Psoas muscle (tissue), 8 donors: ENCODE results near the gene GALM. TPM values are rescaled to one million over a fixed set of nuclear protein-coding genes. Genes with fewer than 3 reads are reported as not detected.
"Not testable (repeated sequence)": the region's sequence is repeated elsewhere in the genome, so short reads cannot be mapped to it uniquely, and the experiment has no call there.

ENCODE experiments used
- ATAC-seq, 4 donors: fragments of 200-7000 bp; cut with Tn5 transposase; one replicate each; pipeline ENCODE4 v1.9.1; 2020; ENCODE audit warnings: moderate library complexity in 3 of 4, mild to moderate bottlenecking in 2 of 4
- DNase-seq, 2 donors: peaks; one replicate each; pipeline ENCODE4 v3.0.0-alpha.2; 2020
- H3K27ac ChIP-seq: fragments of 200-600 bp; one replicate; pipeline ENCODE4 v1.8.0; 2022
- H3K27me3 ChIP-seq, 3 donors: fragments of 200-600 bp in 1 of 3; one replicate each; pipeline versions ENCODE4 v1.6.1 to v1.8.0; 2013 to 2022; ENCODE audit warnings: low read length in 2 of 3, mild to moderate bottlenecking in 2 of 3, moderate library complexity in 1 of 3; ENCODE audit not compliant: insufficient read depth in 3 of 3
- H3K36me3 ChIP-seq, 2 donors: fragments of 200-600 bp in 1 of 2; one replicate each; pipeline versions ENCODE4 v1.6.1 to v1.8.0; 2013 to 2022; ENCODE audit warnings: low read depth in 1 of 2, mild to moderate bottlenecking in 1 of 2, moderate library complexity in 1 of 2; ENCODE audit not compliant: insufficient read depth in 1 of 2
- H3K4me1 ChIP-seq: fragments of 200-600 bp; one replicate; pipeline ENCODE4 v1.8.0; 2022
- H3K4me3 ChIP-seq: fragments of 200-600 bp; one replicate; pipeline ENCODE4 v1.8.0; 2022; ENCODE audit warnings: mild to moderate bottlenecking
- H3K9me3 ChIP-seq: fragments of 200-600 bp; one replicate; pipeline ENCODE4 v1.8.0; 2022
- WGBS, 3 donors: extraction: QIAGEN DNeasy Blood & Tissue Kit; methylation state at CpG; one replicate each; pipeline versions ENCODE4 v1.1.6 to v1.1.7; 2013; 5-methylcytosine and 5-hydroxymethylcytosine counted together
- intact Hi-C, 2 donors: fragments of 100-400 bp; cut with DNase I; formaldehyde crosslinking; loops; one replicate each; pipeline versions ENCODE4 v1.11.0 to v1.14.2; 2022
- polyA plus RNA-seq, 3 donors: library from polyadenylated mRNA; stranded (reverse); fragments of 200-250 nt; gene quantifications; one replicate each; pipeline ENCODE4 v1.2.3, GENCODE V29; 2013
- total RNA-seq, 4 donors: library from RNA; stranded (reverse); fragmentation: NEBNext Ultra II Directional in 2 of 4; extraction: Animal tissue kit (Norgen Biotek cat#: 25700) in 2 of 4; gene quantifications; one replicate each; pipeline versions ENCODE4 v1.2.1 to v1.2.4, GENCODE V29; 2021 to 2023
- TF ChIP-seq, protein P1 (sequence below): fragments of 200-600 bp; IDR thresholded peaks from one replicate; pipeline ENCODE4 v1.8.0; 2022; ENCODE audit warnings: antibody characterized with exemption
- donor health status: healthy with polysubstance abuse.
- donor health status: DM: no; HTN: no; CAD: no; lungs with moderate emphysema.
- donor health status: Bipolar disorder and iron deficiency.
- donor health status: healthy.
- donor health status: DM: yes; HTN: yes; CAD: no.
- donor health status: DM: no; HTN: no; CAD: no.
- donor health status: DM: no; HTN: no; CAD: no.
- donor health status: DM: yes; HTN: yes; CAD: no.

GALM gene
- total and polyA plus RNA-seq, 7 donors, result 2.0 to 16.1 (median 5.4) TPM

- ATAC-seq (no peak), DNase-seq (no peak)
- no peaks in the 10 kb centered on the region for H3K4me1 ChIP-seq
- no peak overlapping the region for H3K4me3 ChIP-seq
- H3K27ac ChIP-seq, result no peak overlapping the region
- H3K27me3 ChIP-seq, result no peaks in the 10 kb centered on the region
- WGBS, 3 donors, result 95 to 96% (median 95%) methylated on average over 9 of the region's 9 CpGs
- no peaks in the 10 kb centered on the region for H3K9me3 ChIP-seq
- TF ChIP-seq, protein P1, sequence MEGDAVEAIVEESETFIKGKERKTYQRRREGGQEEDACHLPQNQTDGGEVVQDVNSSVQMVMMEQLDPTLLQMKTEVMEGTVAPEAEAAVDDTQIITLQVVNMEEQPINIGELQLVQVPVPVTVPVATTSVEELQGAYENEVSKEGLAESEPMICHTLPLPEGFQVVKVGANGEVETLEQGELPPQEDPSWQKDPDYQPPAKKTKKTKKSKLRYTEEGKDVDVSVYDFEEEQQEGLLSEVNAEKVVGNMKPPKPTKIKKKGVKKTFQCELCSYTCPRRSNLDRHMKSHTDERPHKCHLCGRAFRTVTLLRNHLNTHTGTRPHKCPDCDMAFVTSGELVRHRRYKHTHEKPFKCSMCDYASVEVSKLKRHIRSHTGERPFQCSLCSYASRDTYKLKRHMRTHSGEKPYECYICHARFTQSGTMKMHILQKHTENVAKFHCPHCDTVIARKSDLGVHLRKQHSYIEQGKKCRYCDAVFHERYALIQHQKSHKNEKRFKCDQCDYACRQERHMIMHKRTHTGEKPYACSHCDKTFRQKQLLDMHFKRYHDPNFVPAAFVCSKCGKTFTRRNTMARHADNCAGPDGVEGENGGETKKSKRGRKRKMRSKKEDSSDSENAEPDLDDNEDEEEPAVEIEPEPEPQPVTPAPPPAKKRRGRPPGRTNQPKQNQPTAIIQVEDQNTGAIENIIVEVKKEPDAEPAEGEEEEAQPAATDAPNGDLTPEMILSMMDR, result no peak
- intact Hi-C loops, result no loop called here
- H3K36me3 ChIP-seq, result no peaks in the 10 kb centered on the region
Measured at GRCh38 chr2:38700113-38700785, 34.3 kb downstream of the GALM start.

DNA sequence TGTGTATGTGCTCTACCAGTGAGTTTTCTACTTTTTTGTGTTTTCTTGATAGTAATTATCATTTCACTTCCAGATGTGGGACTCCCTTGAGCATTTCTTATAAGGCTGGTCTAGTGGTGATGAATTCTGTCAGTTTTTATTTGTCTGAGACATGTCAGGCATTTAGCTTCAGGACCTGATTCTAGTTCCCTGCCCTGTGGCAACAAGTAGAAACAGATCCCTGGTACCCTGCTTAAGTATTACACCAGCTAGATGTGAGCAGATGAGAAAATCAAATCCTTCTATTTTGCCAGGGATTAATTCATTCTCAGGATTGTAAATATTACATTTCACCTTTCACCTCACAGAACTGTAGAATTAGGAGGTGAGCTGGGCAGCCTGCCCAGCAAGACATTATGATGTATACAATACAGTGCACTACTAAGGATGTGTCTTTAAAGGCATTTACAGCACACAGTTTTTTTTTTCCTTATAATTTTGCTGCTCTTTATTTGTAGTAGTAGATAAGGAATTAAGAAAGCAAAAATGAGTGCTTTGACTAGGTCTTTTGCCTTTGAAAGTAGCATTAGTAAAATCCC, 35.1 kb downstream of the GALM start:
- no peak overlapping the region for H3K27ac ChIP-seq
- H3K4me1 ChIP-seq, result no peaks in the 10 kb centered on the region
- H3K4me3 ChIP-seq, result no peak overlapping the region
- intact Hi-C loops, result no loop called here
- TF ChIP-seq, protein P1, result no peak
- DNase-seq (no peak), ATAC-seq (no peak)
- H3K36me3 ChIP-seq, result no peaks in the 10 kb centered on the region
- no peaks in the 10 kb centered on the region for H3K27me3 ChIP-seq
- H3K9me3 ChIP-seq, result no peaks in the 10 kb centered on the region

- intact Hi-C loops, result no loop called here
- H3K9me3 ChIP-seq, result no peaks in the 10 kb centered on the region
- DNase-seq, result no peak
- no peak overlapping the region for H3K27ac ChIP-seq
- no peak for ATAC-seq
- no peaks in the 10 kb centered on the region for H3K27me3 ChIP-seq
- H3K4me1 ChIP-seq, result no peaks in the 10 kb centered on the region
- no peak overlapping the region for H3K4me3 ChIP-seq
- TF ChIP-seq, protein P1, result no peak
- 90 to 96% (median 91%) methylated on average over 4 of the region's 4 CpGs for WGBS, 3 donors
- no peaks in the 10 kb centered on the region for H3K36me3 ChIP-seq
Measured at GRCh38 chr2:38701542-38701941, 35.6 kb downstream of the GALM start.

GRCh38 chr2:38702413-38702812, 36.5 kb downstream of the GALM start:
- DNase-seq (no peak), ATAC-seq (no peak)
- Histone ChIP-seq H3K27ac (no peak overlapping the region), H3K4me3 (no peak overlapping the region), H3K9me3 (no peaks in the 10 kb centered on the region), H3K27me3 (no peaks in the 10 kb centered on the region), H3K36me3 (no peaks in the 10 kb centered on the region), H3K4me1 (no peaks in the 10 kb centered on the region)
- TF ChIP-seq, protein P1, result no peak
- 55 to 69% (median 60%) methylated on average over 1 of the region's 1 CpG for WGBS, 3 donors
- intact Hi-C loops, result no loop called here

- ATAC-seq, H3K9me3 ChIP-seq, H3K27me3 ChIP-seq, H3K27ac ChIP-seq, H3K36me3 ChIP-seq, DNase-seq, intact Hi-C loops, H3K4me1 ChIP-seq, H3K4me3 ChIP-seq: not testable (repeated sequence)
- 97 to 98% (median 98%) methylated on average over 5 of the region's 5 CpGs for WGBS, 3 donors
Measured at GRCh38 chr2:38703336-38703735, 37.4 kb downstream of the GALM start.
